Transverse colon (tissue), 3 donors: ENCODE measurements around the gene RPL18A.

Source experiments
- CTCF ChIP-seq, 5 experiments: fragments of 200-600 bp in 3 of 5; fragments of 450-650 bp in 2 of 5; sonication (generic) in 3 of 5; IDR thresholded peaks; 1 replicate in 2 of 5; 2 replicates in 3 of 5; pipeline ENCODE4 v1.5.1; 2016 to 2017; ENCODE audit warnings: antibody characterized with exemption in 5 of 5, inconsistent platforms in 3 of 5, mild to moderate bottlenecking in 2 of 5, moderate library complexity in 1 of 5
- EP300 ChIP-seq: sonication (generic); formaldehyde crosslinking; IDR thresholded peaks from one replicate; pipeline ENCODE4 v1.6.1; 2017; ENCODE audit warnings: antibody characterized with exemption, low read depth
- POLR2A ChIP-seq: fragments of 450-650 bp; IDR thresholded peaks from one replicate; pipeline ENCODE4 v1.6.1; 2016; ENCODE audit warnings: antibody characterized with exemption, mild to moderate bottlenecking, moderate library complexity

GRCh38 chr19:17874758-17875135 lies 15.0 kb downstream of the RPL18A start:
- no peak for TF ChIP-seq EP300
- TF ChIP-seq POLR2A = no peak
- no peak for TF ChIP-seq CTCF (IDR thresholded peaks at IDR 0.05)
